Stimulated activated naive CD4-positive, alpha-beta T cell (primary cell): ENCODE measurements around the gene TNFAIP3.

Experiments
- DNase-seq, 6 experiments: peaks; one replicate each; lab custom pipeline; 2025; lab: John Stamatoyannopoulos, UW

Gene TNFAIP3

GRCh38 chr6:137923866-137924653 is 57.0 kb downstream of the TNFAIP3 start:
- no peak for DNase-seq

- DNase-seq = no peak
These were observed 58.2 kb downstream of the TNFAIP3 start for GRCh38 chr6:137925141-137925698.

- DNase-seq = no peak
These were observed 59.2 kb downstream of the TNFAIP3 start for GRCh38 chr6:137926207-137926731.

GRCh38 chr6:137926985-137927384 is 59.9 kb downstream of the TNFAIP3 start:
- DNase-seq = no peak

- peak; percentile 53 to 71 (median 66) for DNase-seq
These were observed 60.7 kb downstream of the TNFAIP3 start for GRCh38 chr6:137927777-137928218.

- peak in 1 of 6 experiments; percentile 34 for DNase-seq
These were observed 61.2 kb downstream of the TNFAIP3 start for GRCh38 chr6:137928286-137928685.

GRCh38 chr6:137931849-137932465 is 64.9 kb downstream of the TNFAIP3 start:
- no peak for DNase-seq
